Adrenal gland (tissue), 12 donors: Measurements from ENCODE around the gene CD8B2. TPM values are rescaled to one million over a fixed set of nuclear protein-coding genes. Genes with fewer than 3 reads are reported as not detected.

Experiments used
- DNase-seq, 7 donors: peaks; one replicate each; pipeline ENCODE4 v3.0.0-alpha.2; 2019 to 2020
- H3K27ac ChIP-seq, 5 donors: fragments of 200-600 bp; sonication (generic) in 4 of 5; 1 replicate in 3 of 5; 2 replicates in 2 of 5; pipeline versions ENCODE4 v1.5.1 to v1.8.0; 2016 to 2020; ENCODE audit warnings: mild to moderate bottlenecking in 1 of 5
- H3K27me3 ChIP-seq: fragments of 200-600 bp; 2 replicates; pipeline ENCODE4 v1.8.0; 2021
- H3K36me3 ChIP-seq, 2 donors: fragments of 200-600 bp; replicated peaks in 1 of 2; 1 replicate in 1 of 2; 2 replicates in 1 of 2; pipeline versions ENCODE4 v1.5.1 to v1.8.0; 2018 to 2022
- H3K4me1 ChIP-seq, 2 donors: fragments of 200-600 bp; replicated peaks in 1 of 2; 1 replicate in 1 of 2; 2 replicates in 1 of 2; pipeline versions ENCODE4 v1.5.1 to v1.8.0; 2018 to 2021
- H3K4me3 ChIP-seq, 4 donors: fragments of 200-600 bp; sonication (generic) in 3 of 4; one replicate each; pipeline ENCODE4 v1.5.1; 2016 to 2018
- H3K9me3 ChIP-seq, 3 donors: fragments of 200-600 bp; sonication (generic) in 1 of 3; replicated peaks in 1 of 3; 1 replicate in 2 of 3; 2 replicates in 1 of 3; pipeline versions ENCODE4 v1.5.1 to v1.8.0; 2016 to 2021
- CTCF ChIP-seq, 6 experiments: fragments of 450-650 bp in 4 of 6; fragments of 200-600 bp in 2 of 6; sonication (generic) in 1 of 6; IDR thresholded peaks; 1 replicate in 5 of 6; 2 replicates in 1 of 6; pipeline versions ENCODE4 v1.5.1 to v1.8.0; 2016 to 2021; ENCODE audit warnings: antibody characterized with exemption in 6 of 6, mild to moderate bottlenecking in 2 of 6, moderate library complexity in 1 of 6
- POLR2A ChIP-seq, 2 donors: fragments of 450-650 bp; IDR thresholded peaks; one replicate each; pipeline ENCODE4 v1.6.1; 2017; ENCODE audit warnings: antibody characterized with exemption in 2 of 2, mild to moderate bottlenecking in 2 of 2, moderate library complexity in 1 of 2
- WGBS, 4 donors: extraction: QIAGEN DNeasy Blood & Tissue Kit in 2 of 4; methylation state at CpG; one replicate each; pipeline versions ENCODE4 v1.1.5 to v1.1.7; 2013 to 2017; 5-methylcytosine and 5-hydroxymethylcytosine counted together
- intact Hi-C, 2 donors: fragments of 100-400 bp; cut with DNase I; formaldehyde crosslinking; loops; one replicate each; pipeline versions ENCODE4 v1.14.1 to v1.15.0; 2022 to 2023
- polyA plus RNA-seq, 3 donors: library from polyadenylated mRNA; stranded (reverse); fragments of 200-250 nt in 2 of 3; fragments of 350-450 nt in 1 of 3; fragmentation: Illumina TruSeq in 1 of 3; extraction: RNeasy Lipid Tissue Mini Kit (QIAGEN cat#74804) in 1 of 3; gene quantifications; one replicate each; pipeline ENCODE4 v1.2.3, GENCODE V29; 2013 to 2014
- total RNA-seq, 9 donors: library from RNA; depleted of rRNA in 4 of 9; stranded (reverse); fragments of >200 nt in 4 of 9; fragments of 120-200 nt in 1 of 9; fragmentation: NEBNext Ultra II Directional in 1 of 9; extraction: Animal tissue kit (Norgen Biotek cat#: 25700) in 1 of 9; gene quantifications; one replicate each; pipeline versions ENCODE4 v1.1.0 to v1.2.4, GENCODE V29; 2013 to 2023
- donor health status: healthy with polysubstance abuse.
- donor health status: Bipolar disorder and iron deficiency.
- donor health status: DM: yes; HTN: yes; CAD: no.
- donor health status: DM: no; HTN: no; CAD: no.
- donor health status: DM: no; HTN: no; CAD: no.
- donor health status: DM: yes; HTN: yes; CAD: no.

The CD8B2 gene
- total and polyA plus RNA-seq, 12 donors, result not detected

GRCh38 chr2:106530866-106531265, 43.7 kb downstream of the CD8B2 start:
- no peak overlapping the region for H3K27ac ChIP-seq
- 59 to 66% (median 61%) methylated on average over 2 of the region's 2 CpGs for WGBS, 4 donors
- intact Hi-C loops, result no loop called here

GRCh38 chr2:106531676-106532214, 44.6 kb downstream of the CD8B2 start:
- DNase-seq, result no peak
- no peaks in the 10 kb centered on the region for H3K9me3 ChIP-seq
- H3K27me3 ChIP-seq, result no peaks in the 10 kb centered on the region
- H3K4me3 ChIP-seq, result no peak overlapping the region
- 85 to 90% (median 87%) methylated on average over 7 of the region's 7 CpGs for WGBS, 4 donors
- no peaks in the 10 kb centered on the region for H3K36me3 ChIP-seq
- intact Hi-C loops, result no loop called here
- H3K27ac ChIP-seq, result no peak overlapping the region
- H3K4me1 ChIP-seq, result no peaks in the 10 kb centered on the region
- TF ChIP-seq POLR2A (IDR thresholded peaks at IDR 0.05) (no peak), CTCF (IDR thresholded peaks at IDR 0.05) (no peak)

More at GRCh38 chr2:106530866-106531265, 43.7 kb downstream of the CD8B2 start:
- no peak overlapping the region for H3K4me3 ChIP-seq
- no peaks in the 10 kb centered on the region for H3K9me3 ChIP-seq
- TF ChIP-seq POLR2A (IDR thresholded peaks at IDR 0.05) (no peak), CTCF (IDR thresholded peaks at IDR 0.05) (no peak)
- no peaks in the 10 kb centered on the region for H3K36me3 ChIP-seq
- no peaks in the 10 kb centered on the region for H3K4me1 ChIP-seq
- no peaks in the 10 kb centered on the region for H3K27me3 ChIP-seq
- no peak for DNase-seq

GRCh38 chr2:106532236-106532635, 45.1 kb downstream of the CD8B2 start:
- intact Hi-C loops, result no loop called here
- no peaks in the 10 kb centered on the region for H3K36me3 ChIP-seq
- no peaks in the 10 kb centered on the region for H3K4me1 ChIP-seq
- H3K4me3 ChIP-seq, result no peak overlapping the region
- no peaks in the 10 kb centered on the region for H3K9me3 ChIP-seq
- no peak for DNase-seq
- TF ChIP-seq CTCF (IDR thresholded peaks at IDR 0.05) (no peak), POLR2A (IDR thresholded peaks at IDR 0.05) (no peak)
- 84 to 89% (median 88%) methylated on average over 3 of the region's 3 CpGs for WGBS, 4 donors
- no peaks in the 10 kb centered on the region for H3K27me3 ChIP-seq
- no peak overlapping the region for H3K27ac ChIP-seq

- intact Hi-C loops, result no loop called here
- Histone ChIP-seq H3K4me3 (no peak overlapping the region), H3K27me3 (no peaks in the 10 kb centered on the region), H3K9me3 (no peaks in the 10 kb centered on the region), H3K4me1 (no peaks in the 10 kb centered on the region), H3K36me3 (no peaks in the 10 kb centered on the region), H3K27ac (no peak overlapping the region)
- TF ChIP-seq CTCF (IDR thresholded peaks at IDR 0.05) (no peak), POLR2A (IDR thresholded peaks at IDR 0.05) (no peak)
- no peak for DNase-seq
- WGBS, 4 donors, result 34 to 55% (median 48%) methylated on average over 6 of the region's 6 CpGs
Measured at GRCh38 chr2:106534471-106534870, 47.3 kb downstream of the CD8B2 start.
